Vagina (tissue), 2 donors: ENCODE measurements around the gene TBC1D4. TPM values are rescaled to one million over a fixed set of nuclear protein-coding genes. Genes with fewer than 3 reads are reported as not detected.

Experiments used
- DNase-seq, 2 donors: peaks; one replicate each; pipeline ENCODE4 v3.0.0-alpha.2; 2017; ENCODE audit errors: extremely low spot score in 2 of 2
- H3K27ac ChIP-seq: fragments of 200-600 bp; sonication (generic); one replicate; pipeline ENCODE4 v1.5.1; 2019
- H3K27me3 ChIP-seq: fragments of 200-600 bp; sonication (generic); one replicate; pipeline ENCODE4 v1.5.1; 2019
- H3K36me3 ChIP-seq, 2 donors: fragments of 200-600 bp; sonication (generic); one replicate each; pipeline ENCODE4 v1.5.1; 2017 to 2019
- H3K4me1 ChIP-seq: fragments of 200-600 bp; sonication (generic); one replicate; pipeline ENCODE4 v1.5.1; 2019
- H3K4me3 ChIP-seq, 2 donors: fragments of 200-600 bp; sonication (generic); 1 replicate in 1 of 2; 2 replicates in 1 of 2; pipeline ENCODE4 v1.5.1; 2016 to 2019
- H3K9me3 ChIP-seq: fragments of 200-600 bp; sonication (generic); one replicate; pipeline ENCODE4 v1.5.1; 2019
- CTCF ChIP-seq, 3 experiments: fragments of 450-650 bp in 2 of 3; fragments of 200-600 bp in 1 of 3; sonication (generic) in 1 of 3; IDR thresholded peaks; one replicate each; pipeline ENCODE4 v1.5.1; 2017 to 2019; ENCODE audit warnings: antibody characterized with exemption in 3 of 3, mild to moderate bottlenecking in 2 of 3, moderate library complexity in 2 of 3
- POLR2A ChIP-seq, 2 donors: fragments of 450-650 bp; IDR thresholded peaks; one replicate each; pipeline ENCODE4 v1.6.1; 2017; ENCODE audit warnings: antibody characterized with exemption in 2 of 2, mild to moderate bottlenecking in 2 of 2, moderate library complexity in 2 of 2
- POLR2AphosphoS5 ChIP-seq, 2 donors: sonication (generic); formaldehyde crosslinking; IDR thresholded peaks; one replicate each; pipeline ENCODE4 v1.9.0; 2017; ENCODE audit warnings: antibody characterized with exemption in 2 of 2, mild to moderate bottlenecking in 2 of 2, low read depth in 1 of 2; ENCODE audit not compliant: insufficient read depth in 1 of 2
- intact Hi-C: fragments of 100-400 bp; cut with DNase I; formaldehyde crosslinking; loops from one replicate; pipeline ENCODE4 v1.15.1; 2023
- total RNA-seq: library from RNA; depleted of rRNA; stranded (reverse); fragments of >200 nt; gene quantifications from one replicate; pipeline ENCODE4 v1.2.3, GENCODE V29; 2016

Gene TBC1D4
- total RNA-seq, 1 donor from 2014 or later = 25.0 TPM

- no peak for DNase-seq
- Histone ChIP-seq H3K4me1 (no peaks in the 10 kb centered on the region), H3K27ac (no peak overlapping the region), H3K36me3 (peaks cover 0 to under 1% of the 10 kb centered on the region in 2 donors), H3K4me3 (no peak overlapping the region), H3K9me3 (no peaks in the 10 kb centered on the region), H3K27me3 (no peaks in the 10 kb centered on the region)
- no peak for TF ChIP-seq POLR2A (IDR thresholded peaks at IDR 0.05)
- no peak for TF ChIP-seq POLR2AphosphoS5 (IDR thresholded peaks at IDR 0.05; ENCODE audit: insufficient read depth in 1 of 2, low read depth in 1 of 2)
- no peak for TF ChIP-seq CTCF (IDR thresholded peaks at IDR 0.05)
- intact Hi-C loops = no loop called here
Observed at GRCh38 chr13:75347925-75348324, 134.0 kb downstream of the TBC1D4 start.

- no peak overlapping the region for H3K4me3 ChIP-seq
- intact Hi-C loops = no loop called here
- no peaks in the 10 kb centered on the region for H3K4me1 ChIP-seq
- no peak for TF ChIP-seq POLR2AphosphoS5 (IDR thresholded peaks at IDR 0.05; ENCODE audit: insufficient read depth in 1 of 2, low read depth in 1 of 2)
- no peak for TF ChIP-seq CTCF (IDR thresholded peaks at IDR 0.05)
- TF ChIP-seq POLR2A (IDR thresholded peaks at IDR 0.05) = no peak
- H3K36me3 ChIP-seq = no peaks in the 10 kb centered on the region
- H3K9me3 ChIP-seq = no peaks in the 10 kb centered on the region
- no peak overlapping the region for H3K27ac ChIP-seq
- DNase-seq = no peak
- no peaks in the 10 kb centered on the region for H3K27me3 ChIP-seq
Observed at GRCh38 chr13:75347457-75347856, 134.5 kb downstream of the TBC1D4 start.

- H3K27me3 ChIP-seq = no peaks in the 10 kb centered on the region
- DNase-seq = no peak
- intact Hi-C loops = no loop called here
Observed at GRCh38 chr13:75345193-75345592, 136.8 kb downstream of the TBC1D4 start.

GRCh38 chr13:75341028-75341427, 140.9 kb downstream of the TBC1D4 start:
- intact Hi-C loops = no loop called here
- peaks cover 0 to 14% of the 10 kb centered on the region in 2 donors for H3K36me3 ChIP-seq
- no peak overlapping the region for H3K27ac ChIP-seq
- H3K9me3 ChIP-seq = no peaks in the 10 kb centered on the region
- no peak for DNase-seq
- no peaks in the 10 kb centered on the region for H3K4me1 ChIP-seq
- no peaks in the 10 kb centered on the region for H3K27me3 ChIP-seq
- TF ChIP-seq POLR2A (IDR thresholded peaks at IDR 0.05) (no peak), POLR2AphosphoS5 (IDR thresholded peaks at IDR 0.05; ENCODE audit: insufficient read depth in 1 of 2, low read depth in 1 of 2) (no peak), CTCF (IDR thresholded peaks at IDR 0.05) (no peak)
- H3K4me3 ChIP-seq = no peak overlapping the region

More at GRCh38 chr13:75345193-75345592, 136.8 kb downstream of the TBC1D4 start:
- Histone ChIP-seq H3K36me3 (peaks cover 0 to 7% of the 10 kb centered on the region in 2 donors), H3K27ac (no peak overlapping the region), H3K4me1 (no peaks in the 10 kb centered on the region), H3K9me3 (no peaks in the 10 kb centered on the region), H3K4me3 (no peak overlapping the region)
- no peak for TF ChIP-seq POLR2A (IDR thresholded peaks at IDR 0.05)
- TF ChIP-seq POLR2AphosphoS5 (IDR thresholded peaks at IDR 0.05; ENCODE audit: insufficient read depth in 1 of 2, low read depth in 1 of 2) = no peak
- no peak for TF ChIP-seq CTCF (IDR thresholded peaks at IDR 0.05)

- Histone ChIP-seq H3K27ac (no peak overlapping the region), H3K4me3 (no peak overlapping the region), H3K36me3 (peaks cover 0 to 18% of the 10 kb centered on the region in 2 donors), H3K9me3 (no peaks in the 10 kb centered on the region), H3K27me3 (no peaks in the 10 kb centered on the region), H3K4me1 (no peaks in the 10 kb centered on the region)
- no peak for DNase-seq
- intact Hi-C loops = no loop called here
- no peak for TF ChIP-seq POLR2A (IDR thresholded peaks at IDR 0.05)
- no peak for TF ChIP-seq POLR2AphosphoS5 (IDR thresholded peaks at IDR 0.05; ENCODE audit: insufficient read depth in 1 of 2, low read depth in 1 of 2)
- TF ChIP-seq CTCF (IDR thresholded peaks at IDR 0.05) = no peak
Observed at GRCh38 chr13:75339635-75340374, 142.2 kb downstream of the TBC1D4 start.
